ENCODE results near the gene MACROD2.
"Not testable (repeated sequence)": the region's sequence is repeated elsewhere in the genome, so short reads cannot be mapped to it uniquely, and the experiment has no call there.

MACROD2 gene

DNA sequence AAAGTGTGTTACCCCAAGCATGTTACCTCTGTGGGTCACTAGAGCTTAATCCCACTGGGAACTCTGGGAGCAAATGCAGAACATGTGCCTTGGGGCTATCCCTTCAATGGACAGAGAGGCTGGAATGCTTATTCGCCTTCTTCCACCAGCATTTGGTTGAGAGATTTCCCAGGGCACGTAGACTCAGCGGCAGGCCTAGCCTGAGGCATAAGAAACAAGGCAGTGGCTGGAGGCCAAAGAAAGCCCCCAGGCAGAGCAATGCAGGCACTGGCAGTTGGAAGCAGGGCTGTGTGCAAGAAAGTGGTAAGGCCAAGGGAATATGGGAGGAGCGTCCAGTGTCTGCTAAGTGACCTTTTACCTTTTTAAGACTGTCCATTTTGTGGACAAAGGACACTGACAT is 456.1 kb downstream of the MACROD2 start:
- DNase-seq (ENCODE audit: low spot score) (no peak), FAIRE-seq (no peak)

DNA sequence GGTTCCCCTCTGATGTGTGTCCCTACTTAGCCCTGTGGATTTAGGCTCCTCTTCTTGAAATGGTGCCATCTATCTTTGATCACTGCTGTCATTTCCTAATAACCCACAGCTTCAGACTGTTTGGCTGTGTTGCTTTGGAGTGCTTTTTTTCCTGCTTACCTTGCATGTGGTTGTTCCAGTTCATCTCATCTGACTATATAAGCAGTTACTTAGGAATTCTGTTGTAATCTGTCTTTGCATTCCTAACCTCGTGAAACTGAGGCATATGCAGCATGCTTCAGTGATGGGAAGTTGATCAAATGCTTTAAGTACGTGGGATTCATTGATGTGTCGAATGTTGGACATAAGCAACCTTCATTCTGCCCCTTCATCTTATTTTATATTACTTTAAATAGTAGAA is 457.9 kb downstream of the MACROD2 start:
- FAIRE-seq: no peak
- DNase-seq (ENCODE audit: low spot score): no peak

DNA sequence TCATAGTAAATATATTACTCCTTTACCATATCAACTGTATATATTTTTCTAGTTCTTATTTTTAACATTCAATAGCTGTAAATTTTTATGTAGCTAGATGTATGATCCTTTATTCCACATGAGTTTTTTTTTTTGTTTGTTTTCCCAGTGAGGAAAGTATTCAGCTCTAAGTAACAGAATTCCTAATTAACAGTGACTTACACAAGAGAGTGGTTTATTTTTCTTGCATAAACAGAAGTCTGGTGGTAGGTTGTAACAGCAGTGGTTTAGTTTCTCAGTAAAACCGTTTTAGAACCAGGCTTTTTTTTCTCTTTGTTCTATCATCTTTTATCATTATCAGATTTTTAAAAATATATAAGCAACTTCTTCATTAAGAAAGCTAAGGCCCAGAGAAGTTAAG is 459.0 kb downstream of the MACROD2 start:
- no peak for DNase-seq (ENCODE audit: low spot score)
- no peak for FAIRE-seq

DNA sequence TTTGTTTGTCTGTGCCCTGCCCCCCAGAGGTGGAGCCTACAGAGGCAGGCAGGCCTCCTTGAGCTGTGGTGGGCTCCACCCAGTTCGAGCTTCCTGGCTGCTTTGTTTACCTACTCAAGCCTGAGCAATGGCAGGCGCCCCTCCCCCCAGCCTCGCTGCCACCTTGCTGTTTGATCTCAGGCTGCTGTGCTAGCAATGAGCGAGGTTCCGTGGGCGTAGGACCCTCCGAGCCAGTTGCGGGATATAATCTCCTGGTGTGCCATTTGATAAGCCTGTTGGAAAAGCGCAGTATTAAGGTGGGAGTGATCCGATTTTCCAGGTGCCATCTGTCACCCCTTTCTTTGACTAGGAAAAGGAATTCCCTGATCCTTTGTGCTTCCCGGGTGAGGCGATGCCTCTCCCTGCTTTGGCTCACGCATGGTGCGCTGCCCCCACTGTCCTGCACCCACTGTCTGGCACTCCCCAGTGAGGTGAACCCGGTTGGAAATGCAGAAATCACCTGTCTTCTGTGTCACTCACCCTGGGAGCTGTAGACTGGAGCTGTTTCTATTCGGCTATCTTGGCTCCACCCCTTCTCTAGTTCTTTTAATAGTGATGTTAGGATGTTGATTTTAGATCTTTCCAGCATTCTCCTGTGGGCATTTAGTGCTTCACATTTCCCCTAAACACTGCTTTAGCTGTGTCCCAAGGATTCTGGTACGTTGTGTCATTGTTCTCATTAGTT is 471.9 kb downstream of the MACROD2 start:
- not testable (repeated sequence) for DNase-seq (ENCODE audit: low spot score); FAIRE-seq

DNA sequence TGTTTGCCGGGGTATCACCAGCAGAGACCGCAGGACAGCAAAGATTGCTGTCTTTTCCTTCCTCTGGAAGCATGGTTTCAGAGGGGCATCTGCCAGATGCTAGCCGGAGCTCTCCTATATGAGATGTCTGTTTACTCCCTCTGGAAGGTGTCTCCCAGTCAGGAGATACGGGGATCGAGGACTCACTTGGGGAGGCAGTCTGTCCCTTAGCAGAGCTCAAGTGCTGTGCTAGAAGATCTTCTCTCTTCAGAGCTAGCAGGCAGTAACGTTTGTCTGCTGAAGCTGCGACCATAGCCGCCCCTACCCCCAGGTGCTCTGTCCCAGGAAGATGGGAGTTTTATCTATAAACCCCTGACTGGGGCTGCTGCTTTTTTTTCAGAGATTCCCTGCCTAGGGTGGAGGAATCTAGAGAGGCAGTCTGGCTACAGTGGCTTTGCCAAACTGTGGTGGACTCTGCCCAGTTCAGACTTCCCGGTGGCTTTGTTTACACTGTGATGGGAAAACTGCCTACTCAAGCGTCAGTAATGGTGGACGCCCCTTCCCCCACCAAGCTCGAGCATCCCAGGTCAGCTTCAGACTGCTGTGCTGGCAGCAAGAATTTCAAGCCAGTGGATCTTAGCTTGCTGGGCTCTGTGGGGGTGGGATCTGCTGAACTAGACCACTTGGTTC is 475.0 kb downstream of the MACROD2 start:
- no peak for DNase-seq (ENCODE audit: low spot score)
- no peak for FAIRE-seq

DNA sequence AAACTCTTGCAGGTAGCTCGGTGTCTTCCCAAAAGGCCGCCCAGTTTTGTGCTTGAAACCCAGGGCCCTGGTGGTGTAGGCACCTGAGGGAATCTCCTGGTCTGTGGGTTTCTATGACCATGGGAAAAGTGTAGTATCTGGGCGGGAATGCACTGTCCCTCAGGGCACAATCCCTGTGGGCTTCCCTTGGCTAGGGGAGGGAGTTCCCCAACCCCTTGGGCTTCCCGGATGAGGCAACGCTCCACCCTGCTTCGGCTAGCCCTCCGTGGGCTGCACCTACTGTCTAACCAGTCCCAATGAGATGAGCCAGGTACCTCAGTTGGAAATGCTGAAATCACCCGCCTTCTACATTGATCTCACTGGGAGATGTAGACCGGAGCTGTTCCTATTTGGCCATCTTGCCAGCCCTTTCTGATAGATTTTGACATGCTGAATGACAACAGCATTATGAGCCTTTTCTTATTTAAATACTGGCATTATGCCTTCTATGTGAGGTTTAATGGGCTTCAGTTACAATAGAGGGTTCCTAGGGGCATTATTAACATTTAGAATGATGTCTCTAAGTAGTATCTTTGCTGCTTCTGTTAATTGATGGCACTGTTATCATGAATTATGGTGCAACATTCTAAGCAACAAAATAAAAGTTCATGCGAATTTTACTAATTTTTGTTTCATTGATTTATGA is 475.8 kb downstream of the MACROD2 start:
- FAIRE-seq: no peak
- no peak for DNase-seq (ENCODE audit: low spot score)

DNA sequence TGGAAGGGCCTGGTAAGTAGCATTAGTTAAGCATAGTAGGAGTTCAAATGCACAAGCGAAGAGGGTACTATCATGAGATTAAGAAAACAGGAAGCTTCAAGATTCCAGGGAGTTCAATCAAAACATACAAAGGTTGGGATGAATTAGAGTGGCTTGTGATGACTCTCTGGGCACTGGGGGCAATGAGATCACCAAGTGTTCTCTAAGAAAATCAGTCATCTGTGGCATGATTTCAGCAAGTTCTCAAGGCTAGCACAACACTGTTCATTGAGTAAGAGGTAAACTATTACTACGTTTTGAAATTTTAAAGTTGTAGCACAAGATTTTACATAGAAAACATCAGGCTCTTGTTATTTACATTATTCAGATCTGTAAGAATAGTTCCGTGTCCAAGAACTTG is 481.8 kb downstream of the MACROD2 start:
- FAIRE-seq (no peak), DNase-seq (ENCODE audit: low spot score) (no peak)

DNA sequence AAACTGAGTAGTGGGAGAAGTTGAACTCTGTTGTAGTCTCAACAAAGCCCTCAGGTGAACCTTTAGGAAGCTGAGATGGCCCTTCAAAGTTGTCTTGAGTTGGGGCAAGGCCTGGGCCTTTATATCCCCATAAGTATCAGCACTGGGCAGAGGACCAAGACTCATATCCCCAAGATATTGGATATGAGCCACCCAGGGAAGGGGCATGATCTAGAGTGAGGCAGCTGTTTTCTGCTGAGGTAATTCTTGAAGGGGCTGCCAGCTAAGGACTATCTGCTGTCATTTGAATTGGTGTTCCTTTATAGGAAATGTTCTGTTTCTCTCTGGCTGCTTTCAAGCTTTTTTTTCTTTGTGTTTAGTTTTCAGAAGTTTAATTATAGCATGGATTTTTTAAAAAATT is 482.8 kb downstream of the MACROD2 start:
- DNase-seq (ENCODE audit: low spot score) (no peak), FAIRE-seq (no peak)

DNA sequence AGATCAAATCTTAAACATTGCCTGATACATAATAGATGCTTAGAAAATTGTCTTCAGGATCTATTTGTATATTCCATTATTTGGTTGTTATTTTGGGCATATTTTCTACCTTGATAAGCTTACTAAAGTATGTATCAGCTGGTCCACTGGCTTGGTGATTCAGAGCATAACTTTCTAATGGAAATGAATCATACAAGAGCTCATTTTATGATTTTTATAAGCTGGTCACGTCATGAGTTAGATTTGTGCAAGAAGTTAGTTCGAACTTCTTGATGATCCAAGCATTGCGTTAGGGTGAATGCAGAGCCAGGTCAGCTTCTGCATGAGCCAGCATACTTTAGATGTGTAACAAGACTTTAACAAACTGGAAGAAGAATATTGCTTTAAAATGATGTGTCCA is 486.5 kb downstream of the MACROD2 start:
- FAIRE-seq: no peak
- DNase-seq (ENCODE audit: low spot score): peak; percentile 6

DNA sequence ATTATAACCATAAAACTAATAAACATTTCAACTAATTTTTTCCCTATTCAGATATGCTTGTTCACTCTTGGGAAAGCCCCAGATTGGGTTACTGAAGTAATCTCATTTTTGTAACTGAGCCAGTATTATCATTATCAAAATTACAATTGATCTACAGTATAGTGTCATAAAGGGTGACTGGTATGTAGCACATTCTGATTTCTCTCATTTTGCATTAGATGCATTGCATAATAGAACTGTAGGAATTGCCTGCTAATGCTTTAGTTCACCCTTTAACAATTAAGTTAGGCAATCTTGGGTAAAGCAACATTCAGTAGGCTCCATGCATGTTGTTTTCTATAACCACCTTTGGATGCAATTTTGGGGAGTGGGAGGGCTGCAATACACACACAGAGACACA is 492.9 kb downstream of the MACROD2 start:
- no peak for FAIRE-seq
- no peak for DNase-seq (ENCODE audit: low spot score)

DNA sequence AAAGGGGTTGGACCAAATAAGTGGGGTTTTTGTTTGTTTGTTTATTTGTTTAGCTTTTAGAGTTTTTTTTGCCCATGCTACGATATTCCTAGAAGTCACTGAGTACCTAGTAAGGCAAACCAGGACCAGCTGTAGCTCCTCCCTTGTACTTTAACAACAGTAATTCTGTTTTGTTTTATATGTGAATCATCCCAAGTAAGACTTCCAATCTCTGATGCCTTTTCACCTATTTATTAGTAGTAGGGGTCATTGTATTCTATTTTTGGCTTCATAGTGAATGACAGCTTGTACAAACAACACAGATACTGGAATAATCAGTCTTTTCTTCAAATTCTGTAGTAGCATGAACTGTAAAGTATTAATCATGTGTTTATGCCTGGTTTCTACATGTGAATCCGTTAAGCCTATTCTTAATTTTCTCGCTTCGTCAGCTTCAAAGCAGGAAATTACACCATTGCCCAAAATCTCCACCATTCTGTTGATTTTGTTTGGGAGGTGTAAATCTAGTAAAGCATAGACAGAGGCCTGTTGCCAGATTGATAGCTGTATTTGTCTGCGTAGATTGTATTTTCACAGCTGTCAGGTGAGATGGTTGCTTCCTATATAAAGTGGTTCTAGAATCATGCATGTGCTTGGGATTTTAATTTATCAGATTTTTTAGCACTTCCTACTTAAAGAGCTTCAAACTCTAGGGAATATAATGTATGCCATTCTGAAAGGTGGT is 493.6 kb downstream of the MACROD2 start:
- no peak for DNase-seq (ENCODE audit: low spot score)
- no peak for FAIRE-seq

DNA sequence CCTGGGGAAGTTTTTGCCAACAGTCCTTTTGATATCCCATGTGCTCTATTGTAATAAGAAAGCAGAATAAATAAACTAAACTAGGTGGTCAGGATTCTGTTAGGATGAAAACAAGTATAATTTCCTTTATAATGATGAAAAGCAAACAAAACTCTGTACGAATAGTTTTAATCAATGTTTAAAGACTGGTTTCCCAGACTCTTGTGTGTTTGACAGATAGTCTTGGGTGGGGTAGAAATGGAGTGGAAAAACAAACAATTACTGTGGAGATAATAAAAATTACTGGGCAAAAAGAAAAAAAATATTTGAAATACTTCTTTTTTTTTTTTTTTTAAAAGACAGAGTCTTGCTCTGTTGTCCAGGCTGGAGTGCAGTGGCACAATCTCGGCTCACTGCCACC is 494.2 kb downstream of the MACROD2 start:
- FAIRE-seq: no peak
- no peak for DNase-seq (ENCODE audit: low spot score)

DNA sequence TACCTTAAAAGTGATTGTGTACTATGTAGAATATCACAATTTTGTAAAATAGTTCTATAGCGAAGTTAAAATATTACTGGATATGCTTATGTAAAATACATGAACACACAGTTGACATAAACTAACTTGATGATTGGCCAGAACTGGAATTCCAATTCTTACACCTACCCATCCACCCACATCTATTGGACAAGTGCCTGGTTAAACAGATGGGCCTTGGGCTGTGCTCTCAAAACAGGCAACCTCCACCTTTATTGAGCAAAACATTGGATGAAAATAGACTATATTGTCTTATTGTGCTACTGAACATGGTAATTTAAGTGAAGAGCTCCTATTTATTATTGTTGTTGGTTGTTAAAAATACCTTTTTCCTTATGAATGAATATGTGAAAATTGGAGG is 496.1 kb downstream of the MACROD2 start:
- DNase-seq (ENCODE audit: low spot score) (no peak), FAIRE-seq (no peak)

DNA sequence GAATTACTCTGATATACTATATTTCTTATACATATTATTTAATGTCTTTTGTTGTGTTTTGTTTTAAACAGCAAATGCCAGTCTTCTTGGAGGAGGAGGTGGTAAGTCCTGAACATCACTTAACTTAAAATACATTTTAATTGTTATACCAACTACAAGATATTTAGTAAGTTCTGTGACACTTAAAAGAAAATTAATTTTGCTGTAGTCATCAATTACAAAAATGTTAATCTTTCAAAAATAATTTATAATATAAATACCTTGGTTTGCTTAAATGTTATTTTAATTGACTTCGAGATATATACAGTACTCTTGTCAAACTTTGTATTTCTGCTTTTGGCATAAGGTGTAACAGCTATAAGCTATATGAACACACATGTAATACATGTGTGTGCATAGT is 498.1 kb downstream of the MACROD2 start:
- FAIRE-seq (no peak), DNase-seq (ENCODE audit: low spot score) (no peak)

DNA sequence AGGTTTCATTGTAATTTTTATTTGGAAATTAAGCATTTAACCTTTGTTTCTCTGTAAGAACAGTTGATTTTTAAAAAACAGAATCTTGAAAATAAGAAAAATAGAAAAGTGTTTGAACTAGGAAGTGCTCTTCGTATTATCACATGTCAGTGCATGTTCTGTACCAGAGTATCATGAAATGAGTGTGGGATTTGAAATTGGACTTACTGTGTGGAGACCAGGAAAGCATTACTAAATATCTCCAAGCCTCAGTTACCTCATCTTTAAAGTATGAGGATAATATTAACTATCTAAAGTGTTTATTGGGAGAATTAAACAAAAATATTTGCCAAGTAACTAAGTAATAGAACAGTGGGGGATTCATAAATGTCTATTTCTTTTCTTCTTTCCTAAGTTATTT is 499.0 kb downstream of the MACROD2 start:
- FAIRE-seq: no peak
- DNase-seq (ENCODE audit: low spot score): no peak

DNA sequence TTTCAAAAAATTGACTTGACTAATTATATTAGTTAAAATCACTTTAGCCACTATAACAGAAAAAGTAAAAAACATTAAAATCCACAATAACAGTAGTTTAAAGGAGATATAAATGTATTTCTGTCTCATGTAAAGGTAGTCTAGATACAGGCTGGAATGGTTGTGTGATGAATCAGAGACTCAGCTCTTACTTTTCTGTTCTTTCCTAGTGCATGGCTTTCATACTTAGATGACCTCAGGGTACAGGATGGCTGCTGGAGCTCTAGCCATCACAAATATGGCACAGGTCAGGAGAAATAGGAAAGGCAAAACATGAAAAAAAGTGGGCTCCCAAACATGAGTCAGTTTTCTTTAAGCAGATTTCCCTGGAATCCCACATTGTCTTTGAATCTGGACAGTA is 499.8 kb downstream of the MACROD2 start:
- no peak for DNase-seq (ENCODE audit: low spot score)
- no peak for FAIRE-seq

DNA sequence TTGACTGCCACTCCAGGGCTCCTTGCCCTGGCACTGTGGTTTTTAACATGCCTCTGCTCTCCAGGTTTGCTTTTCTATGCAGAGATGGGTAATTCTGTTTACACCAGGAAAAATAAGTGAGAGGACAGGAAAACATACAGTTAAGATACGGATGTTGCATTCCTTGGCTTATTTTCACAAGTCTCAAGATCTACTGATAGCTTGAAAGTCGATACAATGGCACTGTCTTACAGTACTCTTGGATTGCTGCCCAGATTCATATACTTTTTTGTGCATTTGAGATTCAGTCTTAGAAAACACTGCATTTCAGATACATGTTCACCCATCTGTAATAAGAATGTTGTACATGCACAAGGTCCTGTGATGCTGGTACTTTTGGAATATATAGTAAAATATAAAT is 501.7 kb downstream of the MACROD2 start:
- no peak for DNase-seq (ENCODE audit: low spot score)
- FAIRE-seq: no peak

DNA sequence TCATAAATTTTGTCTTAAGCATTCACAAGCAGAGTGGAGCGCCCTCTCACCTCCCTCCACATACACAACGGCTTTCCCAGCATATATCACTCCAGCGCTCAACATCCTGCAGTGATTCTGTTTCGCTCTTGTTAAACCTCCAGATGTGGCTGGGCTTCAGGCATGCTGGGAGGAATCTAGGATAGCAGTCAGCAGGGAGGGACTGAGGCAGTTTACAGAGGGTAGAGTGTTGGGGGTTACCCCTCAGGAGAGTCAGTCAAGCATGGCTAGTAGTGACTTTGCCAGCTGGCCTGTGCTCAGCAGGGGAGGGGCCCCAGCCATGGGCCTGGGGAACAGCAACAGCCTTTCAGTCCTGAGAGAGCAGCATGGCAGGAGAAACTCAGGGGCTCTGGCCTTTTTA is 503.5 kb downstream of the MACROD2 start:
- DNase-seq (ENCODE audit: low spot score) (no peak), FAIRE-seq (no peak)

DNA sequence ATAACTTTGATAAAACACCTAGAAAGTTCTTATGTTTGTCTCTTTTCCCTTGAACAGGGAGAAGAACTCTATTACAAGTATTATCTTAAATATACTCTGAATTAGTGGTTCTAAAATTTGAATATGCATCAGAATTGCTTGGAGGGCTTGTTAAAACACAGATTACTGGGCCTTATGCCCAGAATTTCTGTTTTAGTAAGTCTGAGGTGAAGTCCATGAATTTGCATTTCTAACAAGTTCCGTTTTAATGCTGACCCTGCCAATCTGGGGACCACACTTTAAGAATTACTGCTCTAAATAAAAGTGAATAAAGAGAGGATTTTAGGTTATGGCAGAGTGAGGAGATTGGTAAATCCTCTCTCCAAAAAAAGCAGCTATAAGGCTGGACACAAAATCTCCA is 510.2 kb downstream of the MACROD2 start:
- FAIRE-seq (no peak), DNase-seq (ENCODE audit: low spot score) (no peak)

DNA sequence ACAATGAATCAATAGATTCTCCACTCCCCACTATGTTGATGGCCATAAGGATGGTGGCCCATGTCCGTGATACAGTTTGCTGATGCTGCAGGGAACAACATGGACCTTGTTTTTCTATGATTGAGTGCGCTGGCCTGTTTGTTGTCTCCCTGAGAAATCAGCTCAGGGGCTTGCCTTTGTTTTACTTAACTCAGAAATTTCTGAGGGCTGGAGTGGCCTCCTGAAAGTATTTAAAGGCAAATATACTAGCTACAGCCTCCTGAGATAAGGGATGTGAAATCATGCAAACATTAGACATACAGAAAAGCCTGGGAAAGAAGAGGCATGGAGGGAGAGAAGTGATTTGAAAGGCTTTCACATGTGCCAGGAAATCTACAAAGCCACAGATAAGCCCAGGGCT is 512.4 kb downstream of the MACROD2 start:
- no peak for DNase-seq (ENCODE audit: low spot score)
- no peak for FAIRE-seq

DNA sequence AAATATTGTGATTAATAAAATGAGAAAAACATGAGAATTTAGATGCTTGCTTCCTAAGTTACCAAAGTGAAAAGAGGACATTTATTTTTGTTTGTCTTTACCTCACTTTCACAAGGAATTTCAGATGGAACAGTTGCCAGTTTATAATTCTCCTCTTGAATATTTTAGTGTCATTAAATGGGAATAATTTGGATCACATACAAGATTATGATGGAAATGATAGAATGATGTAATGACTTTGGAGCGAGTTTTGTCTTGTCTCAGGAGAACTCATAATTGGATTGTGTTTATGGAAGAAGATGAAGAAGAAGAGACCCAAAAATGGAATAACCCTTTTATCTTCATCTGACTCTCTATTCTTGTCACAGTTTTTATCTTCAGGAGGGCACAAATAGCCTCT is 515.0 kb downstream of the MACROD2 start:
- DNase-seq (ENCODE audit: low spot score) (no peak), FAIRE-seq (no peak)

DNA sequence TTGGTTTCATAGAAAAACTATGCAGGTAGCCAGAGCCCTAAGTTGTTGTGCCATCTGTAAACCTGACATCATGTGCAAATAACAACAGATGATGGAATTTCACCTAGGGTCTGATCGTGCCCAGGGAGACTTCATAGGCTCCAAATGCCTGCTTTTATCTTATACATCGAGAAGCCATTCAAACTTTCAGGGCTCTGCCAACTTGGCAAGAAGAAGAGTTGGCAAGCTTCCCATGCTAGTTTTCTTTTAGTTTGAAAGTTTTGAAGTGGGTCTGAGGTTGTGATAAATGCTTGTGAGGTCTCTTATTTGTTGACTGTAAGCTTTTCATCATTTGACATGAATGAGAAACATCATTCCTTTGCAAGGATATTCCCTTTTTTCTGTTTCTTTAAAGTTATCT is 517.5 kb downstream of the MACROD2 start:
- FAIRE-seq: no peak

More for the DNA sequence above, 517.5 kb downstream of the MACROD2 start:
- no peak for DNase-seq (ENCODE audit: low spot score)
